ENCODE results near the gene PAGR1.
A peak's percentile ranks its signal among the peaks of the same experiment; 100 is the strongest.
"Not testable (repeated sequence)": the region's sequence is repeated elsewhere in the genome, so short reads cannot be mapped to it uniquely, and the experiment has no call there.

PAGR1 gene

GRCh38 chr16:29815793-29816693, at the start of gene PAGR1:
PAGR1 (plus strand) TSS chr16:29816152; CDS start chr16:29816526, 374 bp downstream.
- Mint-ChIP-seq H3K36me3 (peaks cover 38% of the 10 kb centered on the region), H3K4me1 (peaks cover 75% of the 10 kb centered on the region)
- CTCF ChIA-PET = interaction anchor here (0.5 to 9.2 kb wide), 12 partner anchors 9 to 157 kb away, joined by 3 to 103 read pairs (median 6); partner anchors contain the start of genes KIF22, MAZ and TAOK2

GRCh38 chr16:29766571-29766970, 49.4 kb upstream of the PAGR1 start:
- Mint-ChIP-seq H3K4me1 (peaks cover 2% of the 10 kb centered on the region), H3K27me3 (peaks cover 24% of the 10 kb centered on the region), H3K4me3 (no peak overlapping the region), H3K36me3 (no peaks in the 10 kb centered on the region), H3K27ac (no peak overlapping the region), H3K9me3 (no peaks in the 10 kb centered on the region)
- no peak for DNase-seq
- CTCF ChIA-PET = no interaction called here

More at GRCh38 chr16:29815793-29816693, at the start of gene PAGR1:
- peaks cover 43% of the 10 kb centered on the region for H3K27me3 Mint-ChIP-seq
- H3K9me3 Mint-ChIP-seq = no peaks in the 10 kb centered on the region
- peak; percentile 99 for DNase-seq
- peak within 1 kb of the TSS; percentile 84 for H3K4me3 Mint-ChIP-seq
- peak within 1 kb of the TSS; percentile 94 for H3K27ac Mint-ChIP-seq

GRCh38 chr16:29767062-29767461, 48.9 kb upstream of the PAGR1 start:
- Mint-ChIP-seq H3K27ac (no peak overlapping the region), H3K9me3 (no peaks in the 10 kb centered on the region), H3K36me3 (no peaks in the 10 kb centered on the region), H3K27me3 (peaks cover 24% of the 10 kb centered on the region), H3K4me3 (no peak overlapping the region), H3K4me1 (peaks cover 2% of the 10 kb centered on the region)
- no peak for DNase-seq
- CTCF ChIA-PET = interaction anchor here (1.8 kb wide), 1 partner anchor 18 kb away, joined by 6 read pairs; no protein-coding TSS in a partner anchor

- Mint-ChIP-seq H3K27me3 (peaks cover 20% of the 10 kb centered on the region), H3K4me1 (peaks cover 2% of the 10 kb centered on the region), H3K4me3 (no peak overlapping the region), H3K36me3 (no peaks in the 10 kb centered on the region), H3K27ac (no peak overlapping the region), H3K9me3 (no peaks in the 10 kb centered on the region)
- no peak for DNase-seq
- CTCF ChIA-PET = interaction anchor here (1.4 kb wide), 1 partner anchor 40 kb away, joined by 4 read pairs; no protein-coding TSS in a partner anchor
These were observed 46.4 kb upstream of the PAGR1 start for GRCh38 chr16:29769507-29769906.

- Mint-ChIP-seq H3K36me3 (no peaks in the 10 kb centered on the region), H3K9me3 (no peaks in the 10 kb centered on the region), H3K27ac (no peak overlapping the region), H3K27me3 (peaks cover 19% of the 10 kb centered on the region), H3K4me1 (peaks cover 2% of the 10 kb centered on the region), H3K4me3 (no peak overlapping the region)
- no peak for DNase-seq
- CTCF ChIA-PET = interaction anchor here (2.2 kb wide), 1 partner anchor 15 kb away, joined by 6 read pairs; no protein-coding TSS in a partner anchor
These were observed 45.6 kb upstream of the PAGR1 start for GRCh38 chr16:29770250-29770929.

- H3K4me1 Mint-ChIP-seq, H3K36me3 Mint-ChIP-seq, H3K4me3 Mint-ChIP-seq, H3K9me3 Mint-ChIP-seq, H3K27ac Mint-ChIP-seq, DNase-seq: not testable (repeated sequence)
- peaks cover 23% of the 10 kb centered on the region for H3K27me3 Mint-ChIP-seq
- CTCF ChIA-PET = interaction anchor here (0.8 kb wide), 1 partner anchor 73 kb away, joined by 4 read pairs; no protein-coding TSS in a partner anchor
These were observed 43.6 kb upstream of the PAGR1 start for GRCh38 chr16:29772330-29772729.

GRCh38 chr16:29774730-29775129, 41.2 kb upstream of the PAGR1 start:
- no peak for DNase-seq
- Mint-ChIP-seq H3K27ac (no peak overlapping the region), H3K27me3 (peaks cover 44% of the 10 kb centered on the region), H3K4me1 (peaks cover 2% of the 10 kb centered on the region), H3K36me3 (no peaks in the 10 kb centered on the region), H3K9me3 (no peaks in the 10 kb centered on the region), H3K4me3 (no peak overlapping the region)
- CTCF ChIA-PET = no interaction called here

- no peaks in the 10 kb centered on the region for H3K9me3 Mint-ChIP-seq
- DNase-seq = no peak
- H3K4me3 Mint-ChIP-seq = no peak overlapping the region
- no peaks in the 10 kb centered on the region for H3K4me1 Mint-ChIP-seq
- H3K27ac Mint-ChIP-seq = no peak overlapping the region
- CTCF ChIA-PET = interaction anchor here (0.7 kb wide), 1 partner anchor 257 kb away, joined by 3 read pairs; no protein-coding TSS in a partner anchor
- H3K27me3 Mint-ChIP-seq = peaks cover 53% of the 10 kb centered on the region
- no peaks in the 10 kb centered on the region for H3K36me3 Mint-ChIP-seq
These were observed 40.1 kb upstream of the PAGR1 start for GRCh38 chr16:29775742-29776408.

GRCh38 chr16:29777576-29778350, 38.2 kb upstream of the PAGR1 start, which contains the start of gene ZG16:
ZG16 (plus strand) TSS chr16:29778256; CDS start chr16:29779267, 1,011 bp downstream.
- no peak for DNase-seq
- Mint-ChIP-seq H3K27ac (no peak within 1 kb of the TSS), H3K4me1 (no peaks in the 10 kb centered on the region), H3K9me3 (no peaks in the 10 kb centered on the region), H3K36me3 (no peaks in the 10 kb centered on the region), H3K4me3 (no peak within 1 kb of the TSS), H3K27me3 (peaks cover 64% of the 10 kb centered on the region)
- CTCF ChIA-PET = interaction anchor here (1.2 kb wide), 1 partner anchor 16 kb away, joined by 4 read pairs; no protein-coding TSS in a partner anchor

GRCh38 chr16:29779474-29779873, 36.5 kb upstream of the PAGR1 start:
- H3K9me3 Mint-ChIP-seq = no peaks in the 10 kb centered on the region
- no peak for DNase-seq
- no peak overlapping the region for H3K27ac Mint-ChIP-seq
- CTCF ChIA-PET = interaction anchor here (1.1 kb wide), 1 partner anchor 10 kb away, joined by 3 read pairs; no protein-coding TSS in a partner anchor
- peaks cover 9% of the 10 kb centered on the region for H3K4me1 Mint-ChIP-seq
- H3K4me3 Mint-ChIP-seq = no peak overlapping the region
- peaks cover 62% of the 10 kb centered on the region for H3K27me3 Mint-ChIP-seq
- no peaks in the 10 kb centered on the region for H3K36me3 Mint-ChIP-seq

- not testable (repeated sequence) for H3K27ac Mint-ChIP-seq, DNase-seq, H3K9me3 Mint-ChIP-seq, H3K36me3 Mint-ChIP-seq, H3K4me3 Mint-ChIP-seq
- CTCF ChIA-PET = interaction anchor here (0.9 to 4.0 kb wide), 4 partner anchors 24 to 82 kb away, joined by 3 to 27 read pairs (median 8); no protein-coding TSS in a partner anchor
- peaks cover 41% of the 10 kb centered on the region for H3K27me3 Mint-ChIP-seq
- H3K4me1 Mint-ChIP-seq = peaks cover 21% of the 10 kb centered on the region
These were observed 32.6 kb upstream of the PAGR1 start for GRCh38 chr16:29783094-29783953.

GRCh38 chr16:29784157-29784556, 31.8 kb upstream of the PAGR1 start:
- Mint-ChIP-seq H3K9me3 (no peaks in the 10 kb centered on the region), H3K4me3 (no peak overlapping the region), H3K36me3 (no peaks in the 10 kb centered on the region), H3K27ac (no peak overlapping the region), H3K4me1 (peaks cover 27% of the 10 kb centered on the region), H3K27me3 (peaks cover 33% of the 10 kb centered on the region)
- CTCF ChIA-PET = interaction anchor here (0.9 to 4.0 kb wide), 15 partner anchors 13 to 83 kb away, joined by 3 to 27 read pairs (median 6); partner anchors contain the start of gene PAGR1
- DNase-seq = peak; percentile 46

Measured in activated naive CD4-positive, alpha-beta T cell treated with anti-CD3 and anti-CD28 coated beads, Interleukin-2, amount 10 ng/mL, durations not matched to agents 7 days and 5 days (primary cell).